ENCODE data around the gene PIP5K1B.

Gene PIP5K1B

DNA sequence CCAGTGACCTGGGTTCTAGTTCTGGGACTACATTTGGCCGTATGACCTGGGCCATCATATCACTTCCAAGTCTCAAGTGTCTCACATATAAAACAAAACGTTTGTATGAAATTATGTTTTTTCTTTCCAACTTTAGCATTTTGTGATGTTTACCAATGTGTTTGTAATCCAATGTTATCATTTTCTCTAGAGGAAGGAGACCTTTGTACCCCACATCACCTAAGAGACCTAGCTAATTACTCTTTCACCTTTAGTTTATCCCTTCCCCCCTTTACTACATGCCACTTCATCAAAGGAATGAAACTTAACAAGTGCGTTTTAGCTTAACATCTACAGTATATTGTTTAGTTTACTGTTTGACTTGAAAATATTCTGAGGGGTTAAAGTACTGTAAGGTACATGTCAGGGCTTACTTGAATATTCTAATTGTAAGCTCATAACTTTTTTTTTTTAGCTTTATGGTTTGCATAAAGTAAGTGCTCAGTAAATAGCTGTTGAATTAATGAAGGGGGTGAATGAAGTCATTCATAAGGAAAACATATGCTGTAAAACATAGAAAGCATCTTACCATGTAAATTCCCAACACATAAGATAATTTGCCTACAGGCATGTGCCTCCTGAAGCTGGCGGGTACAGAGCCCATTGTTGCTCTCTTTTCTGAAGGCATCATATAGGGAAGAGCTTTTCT, 2.9 kb downstream of the PIP5K1B start:
- DNase-seq (ENCODE audit: low read depth, low spot score): no peak

DNA sequence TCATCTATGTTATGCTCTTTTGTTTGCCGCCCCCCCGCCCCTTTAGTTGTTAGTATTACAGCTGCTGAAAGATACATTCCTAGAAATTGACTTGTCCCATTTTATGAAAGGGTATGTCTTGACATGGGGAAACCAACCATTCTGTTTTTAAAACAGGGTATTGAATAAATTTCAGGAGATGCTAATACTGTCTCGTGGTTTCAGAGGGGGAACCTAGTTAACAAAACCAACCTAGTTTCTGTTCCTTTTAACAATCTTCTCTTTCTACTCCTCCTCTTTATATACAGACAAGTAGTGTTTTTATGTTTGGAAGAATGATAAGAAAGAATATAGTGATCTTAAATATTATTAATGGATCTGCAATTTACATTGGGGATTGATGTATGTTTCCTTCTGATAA, 3.5 kb downstream of the PIP5K1B start:
- DNase-seq (ENCODE audit: low read depth, low spot score): no peak

DNA sequence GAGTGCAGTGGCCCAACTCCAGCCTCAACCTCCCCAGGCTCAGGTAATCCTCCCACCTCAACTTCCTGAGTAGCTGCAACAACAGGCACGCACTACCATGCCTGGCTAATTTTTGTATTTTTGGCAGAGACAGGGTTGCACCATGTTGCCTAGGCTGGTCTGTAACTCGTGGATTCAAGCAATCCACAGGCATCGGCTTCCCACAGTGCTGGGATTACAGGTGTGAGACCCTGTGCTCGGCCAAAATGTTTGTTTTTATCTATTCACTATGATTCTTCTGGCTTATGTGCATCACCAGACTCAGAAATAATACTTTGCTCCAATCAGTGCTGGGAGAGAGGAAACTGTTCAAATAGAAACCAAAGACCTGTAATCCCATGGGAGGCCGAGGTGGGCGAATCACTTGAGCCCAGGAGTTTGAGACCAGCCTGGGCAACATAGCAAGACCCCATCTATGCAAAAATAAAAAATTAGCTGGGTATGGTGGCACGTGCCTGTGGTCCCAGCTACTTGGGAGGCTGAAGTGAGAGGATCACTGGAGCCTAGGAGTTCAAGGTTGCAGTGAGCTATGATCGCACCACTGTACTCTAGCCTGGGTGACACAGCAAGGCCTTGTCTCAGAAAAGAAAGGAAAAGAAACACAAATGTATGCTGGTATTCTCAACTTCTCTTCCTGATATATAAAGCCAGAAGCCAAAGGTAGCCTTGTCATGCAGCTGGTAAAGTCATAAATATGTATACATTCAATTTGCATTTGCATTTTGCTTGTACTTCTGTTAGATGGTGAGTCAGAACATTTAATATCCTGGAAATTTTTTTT, 4.5 kb downstream of the PIP5K1B start:
- DNase-seq (ENCODE audit: low read depth, low spot score): no peak

DNA sequence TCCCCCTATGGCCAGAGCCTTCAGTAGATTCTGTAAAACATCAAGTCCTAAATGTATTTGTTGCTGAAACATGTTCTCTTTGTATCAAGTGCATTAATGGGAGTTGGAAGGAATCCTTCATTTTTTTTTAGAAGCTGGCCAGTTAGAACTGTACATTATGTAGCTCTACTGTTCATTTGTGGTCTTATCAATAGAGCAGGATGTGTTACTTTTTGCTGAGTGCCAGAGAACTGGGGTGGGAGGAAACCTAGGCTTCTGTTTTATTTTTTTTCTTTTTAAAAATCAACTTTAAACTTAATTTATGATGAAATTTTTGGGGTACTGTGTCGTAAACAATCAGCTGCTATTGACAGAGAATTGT, 5.1 kb downstream of the PIP5K1B start:
- no peak for DNase-seq (ENCODE audit: low read depth, low spot score)

DNA sequence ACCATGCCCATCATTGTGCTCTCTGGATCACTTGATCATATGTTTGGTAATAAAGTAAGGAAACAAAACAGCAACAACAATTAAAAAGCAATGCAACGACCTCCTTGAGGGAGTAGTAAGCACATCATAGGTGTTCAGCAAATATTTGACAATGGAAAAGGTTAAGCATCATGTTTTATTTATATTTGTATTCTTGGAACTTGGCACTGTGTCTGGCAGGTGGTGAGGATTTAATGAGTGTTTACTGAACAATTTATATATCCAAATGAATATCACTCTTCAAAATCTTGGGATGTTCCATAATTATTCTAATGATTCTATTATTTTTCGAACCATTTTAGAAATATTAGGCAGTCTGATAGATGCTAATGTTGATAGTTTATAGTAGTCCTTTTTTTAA, 6.2 kb downstream of the PIP5K1B start:
- no peak for DNase-seq (ENCODE audit: low read depth, low spot score)

DNA sequence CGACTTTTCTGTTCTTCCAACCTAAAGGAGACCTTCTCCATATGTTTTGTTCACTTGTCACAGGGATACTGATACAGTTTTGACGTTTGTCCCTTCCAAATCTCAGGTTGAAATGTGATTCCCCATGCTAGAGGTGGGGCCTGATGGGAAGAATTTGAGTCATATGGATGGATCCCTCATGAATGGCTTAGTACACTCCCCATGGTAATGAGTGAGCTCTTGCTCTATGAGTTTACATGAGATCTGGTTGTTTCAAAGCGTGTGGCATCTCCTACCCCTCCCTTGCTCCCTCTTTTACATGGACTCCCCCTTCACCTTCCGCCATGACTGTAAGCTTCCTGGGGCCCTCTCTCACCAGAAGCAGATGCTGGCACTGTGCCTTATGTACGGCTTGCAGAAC, 6.9 kb downstream of the PIP5K1B start:
- DNase-seq (ENCODE audit: low read depth, low spot score): no peak

DNA sequence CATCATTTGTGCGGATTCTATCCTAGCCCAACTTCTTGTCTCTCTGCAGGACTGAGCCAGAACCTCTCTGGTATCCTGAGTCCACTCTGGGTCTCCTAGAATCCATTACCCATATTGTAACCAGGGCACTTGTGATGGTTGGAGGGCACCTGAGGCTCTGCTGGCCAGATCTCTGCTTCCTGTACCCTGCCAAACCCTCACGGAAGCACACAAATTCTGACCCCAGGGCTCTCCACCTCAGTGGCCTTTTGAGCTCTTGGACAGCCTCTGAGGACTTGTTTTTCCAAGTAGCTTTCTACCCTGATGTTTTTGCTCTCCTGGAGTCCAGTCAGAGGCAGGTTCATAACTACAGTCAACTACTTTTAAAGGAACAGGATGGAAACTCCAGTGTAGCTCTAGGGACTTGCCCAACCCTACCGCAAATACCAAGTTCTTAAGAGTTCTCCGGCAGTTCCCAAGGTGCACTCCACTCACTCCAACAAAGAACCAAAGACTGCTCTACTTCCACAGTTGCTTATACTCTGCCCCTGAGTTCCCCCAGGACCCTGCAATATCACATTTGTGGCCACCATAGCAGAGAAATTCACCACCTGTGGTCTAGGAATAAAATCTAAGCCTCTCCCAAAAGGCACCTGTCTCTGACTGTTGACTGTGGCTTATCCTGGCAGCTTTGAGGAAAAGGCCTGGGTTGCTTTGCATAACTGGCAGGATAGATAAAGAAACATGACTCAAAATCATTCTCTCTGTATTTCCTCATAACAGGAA, 9.6 kb downstream of the PIP5K1B start:
- DNase-seq (ENCODE audit: low read depth, low spot score): no peak

DNA sequence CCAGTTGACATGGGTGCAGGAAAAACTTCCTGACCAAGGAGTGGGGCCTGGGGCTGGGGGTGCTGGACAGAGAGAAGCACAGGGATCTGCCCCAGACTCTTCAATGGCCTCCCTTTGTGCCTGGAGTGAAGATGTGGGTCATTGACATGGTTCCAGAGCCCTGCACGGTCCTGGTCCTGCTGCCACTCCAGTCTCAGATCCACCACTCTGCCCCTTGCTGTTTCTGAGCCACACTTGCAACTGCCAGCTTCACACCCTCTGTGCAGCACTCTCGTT, 10.1 kb downstream of the PIP5K1B start:
- DNase-seq (ENCODE audit: low read depth, low spot score): no peak

DNA sequence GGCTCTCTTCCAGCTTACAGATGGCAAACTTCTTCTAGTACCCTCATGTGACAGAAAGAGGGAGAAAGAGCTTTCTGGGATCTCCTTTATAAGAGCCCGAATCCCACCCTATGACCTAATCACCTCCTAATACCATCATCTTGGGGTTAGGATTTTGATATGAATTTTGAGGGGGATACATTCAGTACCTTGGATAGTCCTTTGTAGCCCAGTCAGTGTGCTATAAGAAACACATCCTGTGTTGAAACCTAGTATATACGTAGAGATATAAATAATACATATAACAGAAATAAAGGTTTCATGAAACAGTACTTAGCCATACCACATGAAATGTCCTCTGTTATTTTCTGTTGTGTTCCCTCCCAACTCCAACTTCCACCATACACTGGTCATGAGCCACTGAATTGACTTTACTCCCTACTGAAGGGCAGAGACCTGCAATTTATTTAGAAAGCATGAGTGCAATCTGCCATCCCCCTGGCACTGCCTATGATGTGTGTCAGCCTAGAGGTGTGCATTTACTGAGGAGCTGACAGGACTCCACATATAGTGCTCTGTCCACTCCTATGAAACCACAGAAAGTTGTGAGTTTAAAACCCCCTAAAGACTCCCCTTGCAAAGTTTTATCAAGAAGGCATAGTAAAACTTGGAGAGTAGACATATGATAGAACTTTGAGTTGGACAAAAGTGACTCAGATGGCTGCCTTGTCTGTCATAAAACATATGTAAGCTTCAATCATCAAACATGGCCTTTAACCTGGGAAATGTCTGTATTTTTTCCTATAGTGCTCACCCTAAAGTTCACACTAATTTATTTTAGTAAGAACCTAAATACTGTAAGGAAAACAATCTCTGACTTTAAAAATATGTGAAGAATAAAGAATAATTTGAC, 12.8 kb downstream of the PIP5K1B start:
- no peak for DNase-seq (ENCODE audit: low read depth, low spot score)

DNA sequence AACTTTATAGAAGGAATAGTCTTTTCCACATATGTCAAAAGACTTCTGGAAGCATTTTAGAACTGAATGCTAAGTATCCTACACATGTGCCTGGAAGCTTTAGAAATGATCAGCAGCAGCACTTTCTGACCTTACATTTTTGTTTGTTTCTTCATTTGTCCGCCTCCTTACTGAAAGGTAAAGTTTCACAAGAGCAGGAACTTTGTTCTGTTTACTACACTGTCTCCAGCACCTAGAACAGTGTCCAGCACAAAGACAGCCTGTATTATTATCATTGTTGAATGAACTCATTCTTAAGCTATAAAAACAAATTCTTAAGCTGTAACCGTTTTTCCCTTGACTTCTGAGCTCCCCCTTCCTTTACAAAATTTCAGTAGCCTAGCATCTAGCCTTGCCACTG, 14.8 kb downstream of the PIP5K1B start:
- DNase-seq (ENCODE audit: low read depth, low spot score): no peak

DNA sequence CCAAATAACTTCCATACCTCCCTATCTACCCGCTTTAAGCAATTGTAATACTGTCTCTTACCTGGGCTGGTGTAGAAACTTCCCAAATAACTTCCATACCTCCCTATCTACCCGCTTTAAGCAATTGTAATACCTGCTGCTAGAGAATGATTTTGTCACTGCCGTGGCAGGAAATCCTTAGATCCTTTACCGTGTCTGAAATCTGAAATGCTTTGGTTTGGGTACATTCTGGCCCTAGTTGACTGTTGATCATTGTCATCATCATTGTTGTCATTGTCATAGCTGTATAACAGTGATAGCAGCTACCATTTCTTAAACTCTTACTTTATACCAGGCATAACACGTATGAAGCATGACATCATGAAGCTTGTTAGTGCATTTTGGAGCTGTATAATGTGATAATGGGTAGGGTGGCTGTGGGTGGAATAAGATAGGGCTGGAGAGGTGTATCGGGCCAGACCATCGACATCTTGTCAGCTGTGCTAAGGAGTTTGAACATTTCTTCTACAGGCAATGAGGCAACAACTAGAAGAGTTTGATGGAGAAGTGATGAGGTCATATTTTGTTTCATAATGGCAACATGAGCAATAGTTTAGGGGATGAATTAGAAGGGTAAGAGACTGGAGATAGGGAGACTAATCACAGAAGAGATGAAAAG, 15.7 kb downstream of the PIP5K1B start:
- DNase-seq (ENCODE audit: low read depth, low spot score): no peak

DNA sequence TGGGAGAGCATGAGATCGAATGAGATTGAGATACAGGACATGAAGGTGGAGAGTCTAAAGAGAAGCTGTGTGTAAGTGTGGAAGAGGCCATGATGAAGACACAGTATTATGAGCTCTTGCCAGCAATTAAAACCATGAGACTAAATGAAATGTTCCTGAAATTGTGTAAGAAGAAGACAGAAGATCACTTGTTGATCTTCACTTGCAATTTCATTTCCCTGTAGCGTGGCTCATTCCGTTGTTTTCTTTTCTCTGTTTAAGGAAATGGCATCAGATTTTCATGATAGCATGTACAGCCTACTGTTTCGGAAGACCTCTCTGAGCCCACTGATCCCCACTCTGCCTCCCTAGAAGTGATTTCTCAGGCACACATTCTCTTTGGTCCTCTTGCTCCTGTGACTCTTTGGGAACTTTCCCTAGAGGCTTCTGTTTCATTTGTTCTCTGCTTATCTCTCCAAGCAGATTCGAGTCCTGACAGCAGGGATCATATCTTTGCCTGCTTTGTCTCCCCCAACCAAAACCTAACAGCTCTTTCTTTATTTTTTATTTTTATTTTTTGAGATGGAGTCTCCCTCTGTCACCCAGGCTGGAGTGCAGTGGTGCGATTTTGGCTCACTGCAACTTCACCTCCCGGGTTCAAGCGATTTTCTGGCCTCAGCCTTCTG, 16.8 kb downstream of the PIP5K1B start:
- no peak for DNase-seq (ENCODE audit: low read depth, low spot score)

DNA sequence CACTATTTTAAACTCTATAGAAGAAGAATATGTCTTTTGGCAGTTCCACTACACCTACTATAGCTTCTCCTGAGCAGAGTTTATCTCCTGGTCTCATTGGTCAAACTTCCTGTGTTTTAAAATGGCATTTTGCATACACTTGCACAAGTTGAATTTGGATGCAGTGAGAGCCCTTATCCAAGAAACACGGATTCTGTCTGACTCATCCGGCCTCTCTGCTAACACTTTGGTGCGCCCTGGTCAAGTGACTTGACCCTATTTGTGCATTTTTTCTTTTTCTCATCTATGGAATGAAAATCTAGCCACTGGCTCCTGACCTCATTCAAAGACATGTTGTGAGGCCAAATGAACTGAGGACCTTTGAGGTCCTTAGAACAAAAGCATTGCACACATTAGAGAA, 20.0 kb downstream of the PIP5K1B start:
- DNase-seq (ENCODE audit: low read depth, low spot score): no peak

DNA sequence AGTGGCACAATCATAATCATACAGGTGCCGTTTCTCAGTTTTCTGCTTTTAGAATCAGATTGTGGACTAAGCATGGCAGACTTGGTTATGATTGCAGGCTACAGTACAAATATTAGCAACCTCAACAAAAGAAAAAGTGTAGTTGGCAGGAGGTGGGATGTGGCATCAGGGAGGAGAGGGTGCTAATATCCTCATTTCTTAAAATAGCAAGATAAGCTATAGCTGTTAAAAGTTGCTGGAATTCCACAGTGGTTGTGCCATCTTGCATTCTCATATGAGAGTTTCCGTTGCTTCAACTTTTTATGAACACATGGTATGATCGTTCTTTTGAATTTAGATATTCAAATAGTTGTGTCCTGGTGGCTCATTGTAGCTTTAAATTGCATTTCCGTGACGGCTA, 21.4 kb downstream of the PIP5K1B start:
- no peak for DNase-seq (ENCODE audit: low read depth, low spot score)

DNA sequence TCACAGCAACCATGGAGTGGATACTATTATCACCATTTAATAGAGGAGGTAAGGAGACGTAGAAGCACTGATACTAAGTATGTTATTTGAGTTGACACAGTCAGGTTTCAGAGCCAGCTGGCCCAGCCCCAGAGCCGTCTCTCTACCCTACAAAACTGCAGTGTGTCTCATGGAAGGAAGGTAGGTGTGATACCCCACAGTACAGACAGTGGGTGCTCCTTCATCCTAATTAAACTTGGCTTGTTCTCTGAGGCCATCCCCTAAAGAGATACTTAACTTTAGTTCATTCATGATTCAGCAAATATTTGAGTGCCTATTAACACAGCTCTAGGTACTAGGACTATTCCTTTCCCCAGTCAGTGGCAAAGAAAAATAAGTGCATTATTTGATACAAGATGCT, 22.6 kb downstream of the PIP5K1B start:
- DNase-seq (ENCODE audit: low read depth, low spot score): no peak

DNA sequence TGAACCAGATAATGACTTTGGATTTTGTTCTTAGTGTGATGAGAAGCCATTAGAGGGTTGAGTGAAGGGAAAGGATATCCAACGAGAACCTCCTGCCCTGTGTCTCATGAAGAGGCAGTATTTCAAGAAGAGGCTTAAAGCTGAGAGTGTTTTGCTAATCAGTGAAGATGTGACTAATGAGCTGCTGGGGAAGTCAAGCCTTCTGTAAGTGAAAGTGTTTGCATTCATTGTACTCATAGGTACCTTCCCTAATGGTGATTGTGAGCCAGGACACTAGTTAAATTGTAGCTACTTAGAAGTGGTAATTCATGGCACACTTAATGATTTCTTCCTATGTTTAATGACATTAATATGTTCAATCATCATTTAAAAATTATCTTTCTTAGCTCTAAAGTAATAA, 23.7 kb downstream of the PIP5K1B start:
- DNase-seq (ENCODE audit: low read depth, low spot score): no peak

DNA sequence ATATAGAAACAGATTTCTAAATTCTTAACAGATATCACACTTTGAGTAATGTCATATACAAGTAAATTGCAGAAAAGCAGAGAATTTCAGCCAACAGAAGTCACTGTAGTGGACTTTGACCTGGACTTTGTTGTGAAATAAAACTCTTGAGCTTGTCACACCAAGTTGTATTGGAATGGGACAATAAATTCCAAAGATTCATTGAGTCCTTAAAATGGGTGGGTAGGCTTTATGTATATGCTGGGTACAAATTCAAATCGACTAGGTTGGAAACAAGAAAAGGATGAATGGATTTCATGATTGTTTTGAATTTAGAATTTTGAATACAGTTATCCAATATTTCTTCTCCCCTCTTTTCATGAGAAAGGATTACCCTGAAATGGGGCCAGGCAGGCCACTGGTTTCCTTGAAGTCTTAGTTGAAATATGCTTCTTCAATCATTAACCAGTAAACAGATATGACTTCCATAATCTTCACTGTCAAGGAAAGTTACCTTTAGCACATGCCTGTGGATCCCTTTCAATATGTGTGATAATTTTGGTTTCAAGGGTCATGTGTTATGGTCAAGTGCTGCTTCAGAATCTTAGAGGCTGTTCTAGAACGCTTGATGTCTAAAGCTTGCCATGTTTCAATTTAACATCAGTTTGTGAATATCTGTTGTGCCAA, 25.7 kb downstream of the PIP5K1B start:
- no peak for DNase-seq (ENCODE audit: low read depth, low spot score)

DNA sequence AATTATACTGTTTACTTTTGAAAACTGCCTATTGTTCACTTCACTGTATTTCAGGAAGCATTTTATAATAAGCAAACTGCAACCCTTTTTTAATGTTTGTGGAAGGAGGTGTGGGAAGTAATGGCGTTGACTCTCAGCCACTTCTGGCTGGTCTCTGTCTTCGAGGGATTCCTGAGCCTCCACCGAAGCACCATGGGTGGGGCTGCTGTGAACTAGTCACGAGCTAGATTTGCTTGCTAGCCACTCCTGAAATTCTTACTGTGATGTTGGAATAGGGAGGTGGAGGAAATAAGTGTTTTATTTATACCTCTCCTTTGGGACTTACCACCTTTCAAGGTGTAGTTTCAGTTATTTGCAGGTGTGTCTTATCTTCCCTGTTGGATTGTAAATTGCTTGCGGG, 26.8 kb downstream of the PIP5K1B start:
- no peak for DNase-seq (ENCODE audit: low read depth, low spot score)

DNA sequence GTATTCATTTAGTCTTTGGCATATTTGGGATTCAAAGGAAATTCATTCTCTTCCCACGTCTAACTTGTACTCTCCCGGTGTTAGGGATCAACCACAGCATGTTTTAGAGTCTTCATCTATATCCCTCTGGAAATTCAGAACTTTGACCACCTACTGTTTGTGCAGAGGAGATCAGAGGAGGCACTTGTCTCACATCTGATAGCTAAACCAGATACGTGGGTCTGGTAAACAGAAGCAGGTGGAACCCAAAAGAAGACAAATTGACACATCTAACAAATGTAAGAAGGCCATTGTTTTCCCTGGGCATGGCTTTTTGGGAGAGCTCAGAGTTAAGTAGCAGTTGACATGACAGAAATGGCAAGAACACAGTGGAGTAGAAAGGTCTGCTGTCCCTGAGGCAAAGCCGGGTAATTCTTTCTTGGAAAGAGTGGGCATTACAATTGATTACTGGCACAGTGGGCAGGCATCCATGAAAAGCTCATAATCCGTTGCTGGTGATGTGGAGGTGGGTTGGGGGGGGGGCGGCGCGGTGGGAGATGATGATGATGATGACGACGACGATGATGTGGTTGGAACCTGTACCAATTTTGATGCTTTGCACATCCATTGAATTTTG, 27.5 kb downstream of the PIP5K1B start:
- no peak for DNase-seq (ENCODE audit: low read depth, low spot score)

DNA sequence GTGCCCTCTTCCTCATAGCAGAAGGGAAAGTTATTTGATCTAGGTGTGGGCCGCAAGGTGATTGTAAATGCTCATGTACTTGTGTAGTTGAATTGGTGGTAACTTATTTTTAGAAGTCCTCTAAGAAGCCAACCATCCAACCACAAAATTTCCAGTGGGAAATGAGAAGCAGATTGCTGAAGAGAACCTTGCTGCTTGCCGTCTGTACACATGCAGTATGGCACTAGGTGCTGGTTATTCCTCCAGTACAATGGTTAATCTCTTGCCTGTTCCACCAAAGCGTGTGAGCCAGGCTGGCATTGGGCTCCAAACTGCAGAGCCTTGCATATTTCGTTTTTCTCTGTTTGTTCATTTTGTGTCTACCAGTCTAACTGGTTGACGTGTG, 28.0 kb downstream of the PIP5K1B start:
- DNase-seq (ENCODE audit: low read depth, low spot score): no peak
